ENCODE results near the gene ARHGAP35.
A peak's percentile ranks its signal among the peaks of the same experiment; 100 is the strongest.
"Not testable (repeated sequence)": the region's sequence is repeated elsewhere in the genome, so short reads cannot be mapped to it uniquely, and the experiment has no call there.

The ARHGAP35 gene

DNA sequence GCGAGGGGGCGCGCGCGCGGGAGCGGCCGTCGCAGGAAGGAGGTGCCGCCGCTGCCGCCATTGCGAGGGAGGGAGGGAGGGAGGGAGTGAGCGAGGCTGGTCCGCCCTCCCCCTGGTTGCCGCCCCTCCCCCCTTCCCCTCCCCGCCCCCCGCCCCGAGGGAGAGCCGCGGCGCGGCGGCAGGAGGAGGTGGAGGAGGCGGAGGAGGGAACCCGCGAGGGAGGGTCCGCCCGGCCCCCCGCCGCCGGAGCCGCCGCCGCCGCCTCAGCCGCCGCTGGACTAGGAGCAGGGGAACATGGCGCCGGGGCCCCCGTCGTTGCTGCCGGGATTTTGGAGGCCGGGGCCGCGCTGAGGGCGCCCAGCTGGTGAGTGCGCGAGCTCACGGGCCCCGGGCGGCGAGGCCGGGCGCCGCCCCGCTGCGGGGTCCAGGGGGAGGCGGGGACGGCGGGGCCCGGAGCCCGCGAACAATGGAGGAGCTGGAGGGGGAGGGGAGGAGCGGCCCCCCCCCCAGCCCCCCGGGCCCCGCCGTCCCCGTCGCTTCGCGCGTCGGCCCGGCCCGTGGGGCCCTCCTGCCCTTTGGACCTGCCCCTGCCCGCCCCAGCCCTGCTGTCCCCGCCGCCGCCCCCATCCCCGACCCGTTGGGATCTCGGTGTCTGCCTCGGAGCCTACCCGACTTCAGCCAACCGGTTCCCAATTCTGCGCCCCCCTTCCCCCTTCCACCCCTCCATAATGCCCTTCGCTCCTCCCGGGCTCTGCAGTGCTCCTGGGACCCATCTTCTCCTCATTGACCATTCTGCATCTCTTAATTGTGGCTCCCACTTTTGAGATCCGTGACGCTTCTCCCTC is at the start of gene ARHGAP35:
TSS of gene ARHGAP35 (plus strand) at position 152 of the 845 bp plus-strand sequence. CDS start 57,679 bp downstream, outside the sequence.
- DNase-seq, result no peak

DNA sequence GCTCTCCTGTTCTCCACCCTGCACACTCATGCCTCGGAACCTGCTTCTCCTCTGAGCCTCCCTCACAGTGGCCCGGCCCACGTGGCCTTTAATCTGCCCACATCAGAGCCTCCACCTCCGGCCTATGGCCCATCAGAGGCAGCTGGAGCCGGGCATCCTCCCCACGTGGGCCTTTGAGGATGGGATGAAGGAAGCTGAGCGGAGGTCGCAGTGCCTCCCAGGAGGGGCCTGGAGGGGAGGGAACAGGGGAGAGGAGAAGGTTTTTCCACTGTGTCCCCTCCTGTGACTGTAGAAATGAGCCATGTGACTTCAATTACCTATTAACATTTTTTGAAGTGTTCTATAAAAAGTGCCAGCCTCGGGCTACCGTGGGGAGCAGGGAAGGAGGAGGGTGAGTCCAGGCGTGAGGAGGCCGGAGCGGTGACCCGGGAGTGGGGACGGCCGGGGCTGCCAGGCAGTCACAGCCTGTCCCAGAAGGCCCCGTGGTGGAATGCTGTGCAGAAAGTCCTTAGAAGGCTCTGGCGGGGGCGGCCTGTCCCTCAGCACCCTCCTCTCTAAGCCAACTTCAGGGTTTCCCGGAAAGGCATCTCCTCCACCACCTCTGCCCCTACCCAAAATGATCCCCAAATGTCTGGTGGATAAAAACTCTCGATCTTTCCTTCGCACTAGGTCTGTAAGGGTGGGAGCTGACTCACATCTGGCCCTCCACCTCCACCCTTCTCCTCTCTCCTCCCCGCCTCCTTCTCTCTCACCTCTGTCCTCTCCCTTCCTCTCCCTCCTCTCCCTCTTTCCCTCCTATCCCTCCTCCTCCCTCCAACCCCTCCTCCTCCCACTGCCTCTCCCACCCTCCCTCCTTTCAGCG is 47.6 kb upstream of the ARHGAP35 start:
- no peak for DNase-seq

- peak; percentile 27 for DNase-seq
Observed at GRCh38 chr19:46813839-46814358, 46.9 kb upstream of the ARHGAP35 start.

DNA sequence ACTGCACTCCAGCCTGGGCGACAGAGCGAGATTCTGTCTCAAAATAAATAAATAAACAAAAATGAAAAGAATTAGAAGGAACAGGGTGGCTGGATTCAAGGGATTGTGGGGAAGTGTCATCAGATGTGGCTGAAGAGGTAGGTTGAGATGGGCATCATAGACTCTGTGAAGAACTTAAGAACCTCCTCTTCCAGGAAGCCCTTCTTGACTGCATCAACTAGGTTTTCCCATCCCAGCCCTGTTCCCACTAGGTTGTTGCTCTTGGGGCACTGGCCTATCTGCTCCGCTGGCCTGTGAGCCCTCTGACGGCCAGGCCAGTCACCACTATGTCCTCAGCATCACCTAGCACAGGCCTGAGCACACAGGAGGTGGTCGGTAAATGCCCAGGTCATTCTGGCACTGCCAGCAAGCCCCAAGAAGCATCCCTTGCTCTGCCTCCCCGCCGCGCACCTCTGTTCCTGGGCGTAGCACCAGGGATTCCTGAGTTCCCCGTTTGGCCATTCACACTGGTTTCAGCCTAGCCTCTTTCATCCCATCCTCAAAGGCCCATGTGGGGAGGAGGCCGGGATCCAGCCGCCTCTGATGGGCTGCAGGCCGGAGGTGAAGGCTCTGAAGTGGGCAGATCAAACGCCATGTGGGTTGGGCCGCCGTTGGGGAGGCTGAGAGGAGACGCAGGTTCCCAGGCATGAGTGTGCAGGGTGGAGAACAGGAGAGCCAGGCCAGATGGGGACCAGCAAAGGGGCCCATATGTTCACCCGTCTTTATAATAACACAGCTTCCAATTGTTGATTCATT is 44.8 kb upstream of the ARHGAP35 start:
- no peak for DNase-seq

- no peak for DNase-seq
Observed at GRCh38 chr19:46818812-46819211, 42.0 kb upstream of the ARHGAP35 start.

- DNase-seq, result no peak
Observed at GRCh38 chr19:46821512-46822409, 39.0 kb upstream of the ARHGAP35 start.

DNA sequence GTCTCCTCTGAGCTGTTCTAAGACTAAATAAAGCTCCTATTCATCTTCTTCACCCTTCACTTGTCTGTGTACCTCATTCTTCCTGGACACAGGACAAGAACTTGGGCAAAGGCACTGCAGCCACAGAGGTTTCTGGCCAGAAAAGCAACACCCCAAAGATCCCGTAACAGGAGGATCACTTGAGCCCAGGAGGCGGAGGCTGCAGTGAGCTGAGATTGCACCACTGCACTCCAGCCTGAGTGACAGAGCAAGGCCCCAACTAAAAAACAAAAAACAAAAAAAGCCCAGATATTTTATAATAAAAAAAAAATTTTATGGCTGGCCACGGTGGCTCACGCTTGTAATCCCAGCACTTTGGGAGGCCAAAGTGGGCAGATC is 38.4 kb upstream of the ARHGAP35 start:
- not testable (repeated sequence) for DNase-seq

GRCh38 chr19:46823049-46823448 is 37.7 kb upstream of the ARHGAP35 start:
- no peak for DNase-seq

- DNase-seq, result no peak
Observed at GRCh38 chr19:46824890-46825730, 35.7 kb upstream of the ARHGAP35 start.

DNA sequence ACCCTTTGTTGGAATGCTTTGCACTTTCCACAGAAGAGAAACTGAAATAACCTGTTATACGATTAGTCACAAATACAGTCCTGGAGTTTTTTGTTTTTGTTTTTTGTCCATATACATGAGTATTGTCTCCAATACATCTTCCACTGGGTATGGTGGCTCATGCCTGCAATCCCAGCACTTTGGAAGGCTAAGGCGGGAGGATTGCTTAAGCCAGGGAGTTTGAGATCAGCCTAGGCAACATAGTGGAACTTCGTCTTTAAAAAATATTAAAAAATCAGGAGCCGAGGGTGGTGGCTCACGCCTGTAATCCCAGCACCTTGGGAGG is 35.1 kb upstream of the ARHGAP35 start:
- no peak for DNase-seq

DNA sequence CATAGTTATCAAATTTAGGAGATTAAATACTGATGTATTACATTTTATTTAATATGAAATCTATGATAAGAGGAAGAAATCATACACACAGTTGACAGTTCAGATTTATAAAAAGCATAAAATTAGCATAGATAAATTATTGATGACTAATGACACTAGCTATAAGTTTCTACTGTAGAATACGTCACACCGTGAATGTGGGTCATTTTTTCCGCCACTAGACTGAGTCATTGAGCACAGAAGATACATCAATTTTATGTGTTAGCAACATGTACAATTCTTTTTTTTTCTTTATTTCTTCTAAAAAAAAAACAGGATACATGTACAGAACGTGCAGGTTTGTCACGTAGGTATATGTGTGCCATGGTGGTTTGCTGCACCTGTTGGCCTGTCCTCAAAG is 32.3 kb upstream of the ARHGAP35 start:
- DNase-seq, result no peak

DNA sequence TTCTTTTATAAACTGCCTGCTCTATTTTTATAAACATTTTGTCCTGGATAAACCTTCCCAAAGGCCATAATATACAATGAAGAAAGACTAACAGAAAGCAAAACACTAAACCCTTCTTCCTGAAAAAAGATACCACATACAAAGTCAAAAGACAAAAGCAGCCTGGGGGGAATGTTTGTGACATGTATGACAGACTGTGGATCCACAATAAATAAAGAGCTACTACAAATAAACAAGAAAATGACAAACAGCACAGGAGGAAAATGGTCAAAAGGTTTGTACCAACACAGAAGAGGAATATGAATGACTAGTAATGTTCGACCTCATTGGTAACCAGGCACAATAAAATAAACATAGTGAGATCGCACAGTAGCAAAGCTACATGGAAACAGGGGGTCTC is 29.9 kb upstream of the ARHGAP35 start:
- no peak for DNase-seq

GRCh38 chr19:46834121-46834520 is 26.7 kb upstream of the ARHGAP35 start:
- DNase-seq, result no peak

DNA sequence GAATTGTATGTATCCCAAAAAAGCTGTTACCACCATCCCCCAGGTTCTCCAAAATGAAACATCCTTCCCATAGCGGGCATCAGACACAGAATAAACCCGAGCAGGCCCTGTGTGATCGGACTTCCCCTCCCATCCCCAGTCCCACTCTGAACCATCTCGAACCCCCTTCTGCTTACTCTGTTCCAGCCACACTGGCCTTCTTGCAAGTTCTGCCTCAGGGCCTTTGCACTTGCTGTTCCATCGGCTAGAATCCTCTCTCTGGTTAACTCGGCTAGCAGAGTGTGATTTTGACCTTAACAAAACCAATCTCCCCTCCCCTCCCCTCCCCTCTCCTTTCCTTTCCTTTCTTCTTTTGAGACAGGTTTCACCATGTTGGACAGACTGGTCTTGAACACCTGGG is 25.8 kb upstream of the ARHGAP35 start:
- no peak for DNase-seq

GRCh38 chr19:46838160-46838559 is 22.6 kb upstream of the ARHGAP35 start:
- DNase-seq, result no peak

- DNase-seq, result no peak
Observed at GRCh38 chr19:46839752-46840497, 20.9 kb upstream of the ARHGAP35 start.

DNA sequence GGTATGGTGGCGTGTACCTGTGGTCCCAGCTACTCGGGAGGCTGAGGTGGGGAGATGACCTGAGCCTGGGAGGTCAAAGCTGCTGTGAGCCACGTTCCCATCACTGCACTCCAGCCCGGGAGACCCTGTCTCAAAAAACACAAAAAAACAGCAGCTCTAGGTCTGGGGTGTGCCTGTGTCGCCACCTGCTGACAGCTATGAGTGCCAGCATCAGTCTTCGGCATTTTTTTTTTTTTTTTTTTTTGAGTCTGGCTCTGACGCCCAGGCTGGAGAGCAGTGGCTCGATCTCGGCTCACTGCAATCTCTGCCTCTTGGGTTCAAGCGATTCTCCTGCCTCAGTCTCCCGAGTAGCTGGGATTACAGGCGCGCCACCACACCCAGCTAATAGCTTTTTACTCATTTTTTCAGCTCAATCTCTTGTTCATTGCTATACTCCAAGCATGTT is 20.3 kb upstream of the ARHGAP35 start:
- DNase-seq, result peak; percentile 51

- no peak for DNase-seq
Observed at GRCh38 chr19:46841458-46842083, 19.2 kb upstream of the ARHGAP35 start.

- no peak for DNase-seq
Observed at GRCh38 chr19:46842791-46843190, 18.0 kb upstream of the ARHGAP35 start.

DNA sequence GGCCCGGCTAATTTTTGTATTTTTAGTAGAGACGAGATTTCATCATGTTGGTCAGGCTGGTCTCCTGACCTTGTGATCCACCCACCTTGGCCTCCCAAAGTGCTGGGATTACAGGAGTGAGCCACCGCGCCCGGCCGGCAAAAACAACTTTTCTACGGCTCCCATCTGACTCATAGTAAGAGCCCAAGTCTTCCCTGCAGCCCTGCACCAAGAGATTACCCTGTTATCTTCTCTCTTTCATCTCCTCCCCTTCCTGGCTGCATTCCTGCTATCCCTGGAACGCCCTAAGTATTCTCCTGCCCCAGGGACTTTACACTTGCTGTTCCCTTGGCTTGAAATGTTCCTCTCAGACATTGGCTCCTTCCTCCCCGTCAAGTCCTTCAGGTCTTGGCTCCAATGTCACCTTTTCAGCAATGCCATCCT is 16.7 kb upstream of the ARHGAP35 start:
- DNase-seq, result no peak
